ENCODE data around the gene EFCAB6. TPM values are rescaled to one million over a fixed set of nuclear protein-coding genes. Genes with fewer than 3 reads are reported as not detected.

The EFCAB6 gene
- total RNA-seq, 1 experiment from 2014 or later, result 0.52 TPM

- Histone ChIP-seq H4K20me1 (ENCODE audit: insufficient read depth) (no peaks in the 10 kb centered on the region), H3K36me3 (ENCODE audit: control insufficient read depth in 1 of 2, insufficient read depth in 2 of 2, low read length in 2 of 2) (no peaks in the 10 kb centered on the region), H3K9ac (ENCODE audit: low read length) (no peak overlapping the region), H3K9me3 (ENCODE audit: control insufficient read depth in 1 of 2, insufficient read depth in 1 of 2, low read depth in 1 of 2, low read length in 2 of 2) (no peaks in the 10 kb centered on the region), H3K4me3 (replicated peaks in 1 of 2; ENCODE audit: low read depth in 1 of 2, low read length in 2 of 2) (no peak overlapping the region), H3K4me2 (ENCODE audit: low read length) (no peak overlapping the region), H2AFZ (ENCODE audit: low read depth, low read length, poor library complexity, severe bottlenecking) (no peak overlapping the region), H3K27me3 (ENCODE audit: insufficient read depth, low read length) (no peaks in the 10 kb centered on the region), H3K27ac (ENCODE audit: low read depth, low read length) (no peak overlapping the region), H3K4me1 (ENCODE audit: control insufficient read depth in 1 of 2, insufficient read depth in 2 of 2, low read length in 2 of 2) (no peaks in the 10 kb centered on the region), H3K9me2 (ENCODE audit: insufficient read depth) (no peaks in the 10 kb centered on the region), H3K79me2 (ENCODE audit: insufficient read depth, low read length) (no peaks in the 10 kb centered on the region)
- ChIA-PET CTCF (no interaction called here), POLR2A (no interaction called here), RAD21 (ENCODE audit: low non-redundant PET in 1 of 2, low total read pairs in 2 of 2, uncharacterized antibody in 2 of 2, unreplicated experiment in 2 of 2) (no interaction called here)
- TF ChIP-seq SP1 (IDR thresholded peaks at IDR 0.05; ENCODE audit: low read depth) (no peak), ZNF274 (IDR thresholded peaks at IDR 0.05; ENCODE audit: low read depth, low read length) (no peak), EGR1 (IDR thresholded peaks at IDR 0.05; ENCODE audit: low read depth) (no peak), CBX3 (IDR thresholded peaks at IDR 0.05; ENCODE audit: low read depth) (no peak), CTCF (IDR thresholded peaks at IDR 0.05 in 2 of 3, conservative IDR thresholded peaks at IDR 0.05 in 1 of 3; ENCODE audit: borderline replicate concordance in 1 of 3, insufficient read depth in 1 of 3, low read depth in 2 of 3, low read length in 2 of 3) (no peak), SRF (IDR thresholded peaks at IDR 0.05; ENCODE audit: low read depth) (no peak), YY1 (IDR thresholded peaks at IDR 0.05; ENCODE audit: extremely low read depth, insufficient replicate concordance, low read depth, low read length) (no peak), ELF1 (IDR thresholded peaks at IDR 0.05; ENCODE audit: borderline replicate concordance, low read depth) (no peak), POLR2A (IDR thresholded peaks at IDR 0.05; ENCODE audit: borderline replicate concordance, extremely low read depth, insufficient read depth, insufficient read length) (no peak), MAX (IDR thresholded peaks at IDR 0.05) (no peak)
- DNase-seq (ENCODE audit: low read depth, low spot score) (no peak), ATAC-seq (no peak)
- intact Hi-C loops (cut with micrococcal nuclease), result no loop called here
- no TSS peak for BruUV-seq (replicated peaks)
Measured at GRCh38 chr22:43498856-43499253, 313.2 kb downstream of the EFCAB6 start.
